Measurements from ENCODE around the gene ZFYVE1.
A peak's percentile ranks its signal among the peaks of the same experiment; 100 is the strongest.
"Not testable (repeated sequence)": the region's sequence is repeated elsewhere in the genome, so short reads cannot be mapped to it uniquely, and the experiment has no call there.

ZFYVE1 gene

DNA sequence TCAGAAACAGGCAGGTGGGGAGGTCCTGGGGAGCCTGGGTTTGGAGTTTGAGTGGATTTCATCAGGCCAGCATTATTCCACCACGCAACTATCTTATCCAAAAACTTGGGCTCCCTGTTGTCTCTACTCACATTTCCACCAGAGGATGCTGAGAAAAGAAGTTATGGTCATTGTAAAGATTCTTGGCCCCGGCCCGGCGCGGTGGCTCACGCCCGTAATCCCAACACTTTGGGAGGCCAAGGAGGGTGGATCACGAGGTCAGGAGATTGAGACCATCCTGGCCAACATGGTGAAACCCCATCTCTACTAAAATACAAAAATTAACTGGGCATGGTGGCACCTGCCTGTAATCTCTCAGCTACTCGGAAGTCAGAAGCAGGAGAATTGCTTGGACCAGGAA is 70.2 kb downstream of the ZFYVE1 start:
- not testable (repeated sequence) for DNase-seq

DNA sequence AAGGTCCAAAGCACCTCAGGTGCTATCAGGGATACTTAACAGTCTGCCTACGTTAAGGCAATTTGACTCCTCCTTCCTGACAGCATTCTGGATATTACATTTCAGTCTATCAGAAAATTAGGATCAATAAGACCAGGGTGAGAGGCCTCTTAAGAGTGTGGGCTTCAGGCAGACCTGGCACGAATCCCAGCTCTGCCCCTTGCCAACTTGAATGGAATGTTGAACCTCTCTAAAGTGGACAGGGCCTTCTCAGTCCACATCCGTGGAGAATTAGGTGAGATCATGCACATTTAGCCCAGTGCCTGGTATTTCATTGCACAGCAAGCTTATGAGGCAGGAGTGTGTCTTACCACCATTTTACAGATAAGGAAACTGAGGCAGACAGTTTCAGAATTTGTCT is 74.7 kb downstream of the ZFYVE1 start:
- DNase-seq: no peak

DNA sequence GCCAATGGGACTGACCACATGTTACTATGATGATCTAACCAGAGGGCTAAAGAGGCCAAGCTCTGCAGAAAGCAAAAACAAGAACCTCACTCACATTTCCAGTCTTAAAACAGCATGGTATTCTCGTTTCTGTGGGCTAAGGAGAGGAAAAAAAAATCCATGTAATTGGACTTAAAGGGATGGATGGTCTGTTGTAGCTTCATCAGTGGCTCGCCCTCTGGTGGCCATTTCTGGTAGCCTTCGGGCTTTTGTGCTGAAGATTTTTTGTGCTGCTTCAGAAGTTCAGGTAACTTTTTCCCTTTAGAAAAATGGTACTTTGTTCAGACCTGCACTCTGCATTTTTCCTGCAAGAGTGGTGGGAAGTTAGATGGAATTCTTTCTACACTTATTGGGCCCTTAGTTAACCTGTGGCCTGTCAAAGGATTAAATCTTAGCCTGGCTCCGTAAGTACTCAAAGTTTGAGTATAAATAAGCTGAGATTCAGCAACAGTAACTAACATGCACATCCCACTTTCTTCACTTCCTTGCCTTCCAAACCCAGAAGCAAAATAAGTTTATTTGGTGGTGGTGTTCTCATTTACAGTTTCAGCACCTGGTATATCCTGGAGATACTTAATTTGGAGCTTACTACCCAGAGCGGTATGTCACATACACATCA is 78.3 kb downstream of the ZFYVE1 start:
- DNase-seq: no peak

DNA sequence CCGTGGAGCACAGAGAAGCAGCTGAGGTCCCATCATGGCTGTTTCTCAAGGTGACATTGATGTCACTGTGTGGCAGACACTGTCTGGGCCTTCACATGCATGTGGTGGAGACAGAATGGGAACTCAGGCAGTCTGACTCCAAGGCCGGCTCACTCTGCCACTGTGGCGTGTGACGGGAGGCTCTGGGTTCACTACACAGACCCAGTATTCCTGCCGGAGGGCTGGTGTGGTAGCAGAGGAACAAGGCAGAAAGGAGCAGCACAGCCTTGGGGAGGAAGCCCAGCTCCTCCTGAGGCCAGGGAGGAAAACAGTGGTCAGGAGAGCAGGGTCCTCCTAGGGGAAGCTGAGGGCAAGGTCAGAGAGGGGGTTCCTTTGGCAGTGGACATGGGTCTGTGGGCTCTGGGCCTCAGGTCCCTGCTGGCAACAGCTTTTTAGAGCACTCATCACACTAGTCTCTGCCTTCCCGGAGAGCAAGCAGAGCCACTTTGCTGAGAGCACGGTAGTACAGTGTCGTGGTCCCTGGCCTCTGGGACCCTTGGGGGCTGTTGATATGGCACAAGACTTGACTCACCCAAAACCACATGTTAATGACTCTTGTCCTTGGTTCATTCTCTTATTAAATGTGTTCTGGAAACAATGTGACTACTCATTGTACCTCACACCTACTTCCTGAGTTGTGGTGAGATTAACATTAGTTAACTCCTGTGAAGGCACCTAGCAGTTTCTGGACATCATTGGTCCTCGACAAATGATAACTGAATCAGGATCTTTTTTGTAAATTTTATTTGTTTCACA is 79.3 kb downstream of the ZFYVE1 start:
- DNase-seq: no peak

DNA sequence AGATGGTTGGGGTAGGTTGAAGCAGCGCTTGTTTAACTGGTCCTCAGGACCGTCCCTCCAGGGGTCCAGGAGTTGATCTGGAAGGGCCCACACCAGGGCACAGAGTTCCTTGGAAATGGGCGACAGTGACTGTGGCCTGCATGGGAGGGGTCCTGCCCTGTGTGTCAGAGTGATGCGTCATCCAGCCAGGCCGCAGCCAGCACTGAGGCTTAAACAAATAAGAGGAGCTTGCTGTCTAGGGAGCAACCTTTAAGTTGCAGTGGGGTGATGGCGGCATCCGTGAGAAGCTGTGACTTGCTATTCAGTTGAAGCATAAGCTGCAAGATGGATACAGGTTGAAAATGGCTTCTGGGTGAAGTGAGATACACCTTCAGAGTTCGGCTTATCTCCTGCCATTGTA is 80.4 kb downstream of the ZFYVE1 start:
- no peak for DNase-seq

DNA sequence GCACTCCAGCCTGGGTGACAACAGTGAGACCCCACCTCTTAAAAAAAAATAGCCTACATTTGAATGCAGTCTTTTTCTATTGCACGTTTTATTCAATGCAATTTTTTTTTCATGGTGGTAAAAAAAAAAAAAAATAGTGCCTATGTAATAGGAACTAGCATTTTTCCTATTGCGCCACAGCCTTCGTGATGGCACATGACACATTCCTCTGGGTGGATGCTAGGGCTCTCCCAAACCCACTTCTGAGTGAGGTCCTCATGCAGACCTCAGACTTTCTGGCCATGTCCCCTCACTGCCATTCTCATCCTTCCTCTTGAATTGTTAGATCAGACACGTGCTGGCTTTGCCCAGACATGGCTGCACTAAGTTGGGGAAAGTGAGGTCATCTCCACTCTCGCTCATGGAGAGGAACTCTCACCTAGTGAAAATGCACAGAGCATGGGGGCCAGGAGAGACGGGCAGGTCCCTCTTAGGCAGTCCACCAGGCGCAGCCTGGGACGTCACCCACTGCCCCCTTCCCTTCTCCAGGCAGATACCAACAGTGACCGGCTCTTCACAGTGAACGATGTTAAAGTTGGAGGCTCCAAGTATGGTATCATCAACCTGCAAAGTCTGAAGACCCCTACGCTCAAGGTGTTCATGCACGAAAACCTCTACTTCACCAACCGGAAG is 81.4 kb downstream of the ZFYVE1 start:
- DNase-seq: no peak

DNA sequence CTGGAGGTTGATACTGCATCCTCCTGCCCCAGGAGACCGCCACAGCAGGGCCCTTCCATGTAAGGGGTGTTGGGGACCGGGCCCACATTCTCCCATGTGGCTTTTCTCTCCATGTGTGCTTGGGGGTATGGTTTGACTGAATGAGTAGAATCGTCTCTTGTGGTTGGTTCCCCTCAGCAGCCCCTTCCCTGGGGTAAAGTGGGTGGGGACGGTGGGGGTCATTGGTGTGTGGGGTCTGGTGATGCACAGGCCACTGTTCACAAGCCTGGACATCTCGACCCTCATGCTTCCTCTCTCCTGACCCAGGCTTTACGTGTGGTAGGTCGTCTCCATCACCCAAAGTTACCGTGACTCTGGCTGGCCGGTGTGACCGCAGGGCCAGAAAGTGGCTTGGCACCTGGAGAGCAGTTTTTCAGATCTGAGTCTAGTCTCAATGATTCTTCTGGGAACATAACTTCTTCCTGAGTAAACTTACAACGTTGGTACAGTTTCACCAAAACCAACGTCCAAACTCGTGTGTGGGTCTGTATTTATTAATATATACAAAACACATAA is 83.0 kb downstream of the ZFYVE1 start:
- no peak for DNase-seq

DNA sequence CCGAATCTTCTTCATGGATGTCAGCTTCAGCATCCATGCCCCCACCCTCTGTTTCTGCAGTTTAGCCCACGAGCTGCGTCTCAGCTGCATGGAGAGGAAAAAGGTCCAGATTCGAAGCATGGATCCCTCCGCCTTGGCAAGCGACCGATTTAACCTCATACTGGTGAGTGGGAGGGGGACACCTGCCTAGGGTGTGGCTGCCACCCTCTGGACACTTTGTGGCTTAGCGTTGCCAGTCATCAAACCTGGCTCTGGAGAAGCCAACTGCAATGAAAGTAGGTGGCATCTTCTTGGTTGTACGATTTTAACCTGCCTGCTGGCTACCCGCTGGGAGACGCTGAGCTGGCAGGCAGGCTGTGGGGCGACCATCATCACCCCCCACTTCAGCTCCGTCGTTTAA is 84.0 kb downstream of the ZFYVE1 start:
- no peak for DNase-seq

DNA sequence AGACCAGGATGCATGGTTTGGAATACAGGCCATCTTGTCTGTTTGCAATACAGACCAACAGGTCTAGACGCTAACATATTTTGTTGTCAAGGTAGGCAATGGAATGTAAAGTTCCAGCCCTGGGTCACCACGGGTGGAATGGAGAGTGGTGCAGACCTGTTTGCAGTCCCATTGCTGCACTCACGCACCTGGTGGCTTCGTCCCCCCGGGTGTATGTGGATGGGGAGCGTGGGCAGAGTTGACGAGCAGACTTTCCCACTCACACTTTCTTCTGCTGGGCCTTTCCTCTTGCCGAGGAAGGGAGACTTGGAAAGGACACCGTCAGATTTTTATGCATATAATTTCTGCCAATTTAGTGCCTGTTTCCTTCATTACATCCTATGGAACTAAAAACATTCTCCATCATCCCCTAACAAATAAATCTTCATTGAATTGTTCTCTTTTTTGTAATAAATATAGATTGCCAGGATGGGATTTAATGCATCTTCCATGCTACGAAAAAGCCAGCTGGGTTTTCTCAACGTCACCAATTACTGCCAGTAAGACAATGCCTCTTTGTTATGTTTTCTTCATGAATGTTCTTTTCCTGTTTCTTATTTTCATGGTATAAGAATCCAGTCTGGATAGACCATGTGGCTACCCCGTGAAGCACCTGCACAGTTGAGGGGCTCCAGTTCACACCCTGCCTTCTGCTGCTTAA is 85.5 kb downstream of the ZFYVE1 start:
- DNase-seq: no peak

DNA sequence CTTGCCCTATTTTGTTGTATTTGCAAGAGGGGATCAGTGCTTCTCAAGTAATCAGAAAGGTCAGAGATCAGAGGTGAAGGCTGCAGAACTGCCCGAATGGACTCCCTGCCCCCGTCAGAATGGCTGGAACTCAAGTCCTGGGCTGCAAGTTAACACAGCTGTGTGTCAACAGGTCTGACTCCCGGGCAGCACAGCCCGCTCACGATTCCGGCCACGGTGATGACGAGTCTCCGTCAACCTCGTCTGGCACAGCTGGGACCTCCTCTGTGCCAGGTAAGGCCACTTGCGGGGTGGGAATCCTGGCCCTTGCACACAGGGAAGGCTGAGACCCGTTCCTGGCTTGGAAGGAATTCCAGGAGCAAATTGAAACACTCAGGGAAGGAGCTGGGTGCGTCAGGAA is 87.3 kb downstream of the ZFYVE1 start:
- DNase-seq: no peak

DNA sequence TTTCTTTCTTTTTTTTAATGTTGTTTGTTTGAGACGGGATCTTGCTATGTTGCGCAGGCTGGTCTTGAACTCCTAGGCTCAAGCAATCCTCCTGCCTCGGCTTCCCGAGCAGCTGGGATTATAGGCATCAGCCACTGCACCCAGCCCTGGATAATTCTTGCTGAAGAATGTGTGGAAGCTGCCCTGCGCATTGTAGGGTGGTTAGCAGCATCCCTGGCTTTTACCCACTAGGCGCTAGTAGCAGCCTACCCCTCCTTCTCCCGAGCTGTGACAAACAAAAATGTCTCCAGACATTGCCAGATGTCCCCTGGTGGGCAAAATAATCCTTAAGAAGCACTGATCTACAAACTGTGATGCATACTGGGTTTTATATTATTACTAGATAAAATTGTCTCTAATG is 94.0 kb downstream of the ZFYVE1 start:
- no peak for DNase-seq

DNA sequence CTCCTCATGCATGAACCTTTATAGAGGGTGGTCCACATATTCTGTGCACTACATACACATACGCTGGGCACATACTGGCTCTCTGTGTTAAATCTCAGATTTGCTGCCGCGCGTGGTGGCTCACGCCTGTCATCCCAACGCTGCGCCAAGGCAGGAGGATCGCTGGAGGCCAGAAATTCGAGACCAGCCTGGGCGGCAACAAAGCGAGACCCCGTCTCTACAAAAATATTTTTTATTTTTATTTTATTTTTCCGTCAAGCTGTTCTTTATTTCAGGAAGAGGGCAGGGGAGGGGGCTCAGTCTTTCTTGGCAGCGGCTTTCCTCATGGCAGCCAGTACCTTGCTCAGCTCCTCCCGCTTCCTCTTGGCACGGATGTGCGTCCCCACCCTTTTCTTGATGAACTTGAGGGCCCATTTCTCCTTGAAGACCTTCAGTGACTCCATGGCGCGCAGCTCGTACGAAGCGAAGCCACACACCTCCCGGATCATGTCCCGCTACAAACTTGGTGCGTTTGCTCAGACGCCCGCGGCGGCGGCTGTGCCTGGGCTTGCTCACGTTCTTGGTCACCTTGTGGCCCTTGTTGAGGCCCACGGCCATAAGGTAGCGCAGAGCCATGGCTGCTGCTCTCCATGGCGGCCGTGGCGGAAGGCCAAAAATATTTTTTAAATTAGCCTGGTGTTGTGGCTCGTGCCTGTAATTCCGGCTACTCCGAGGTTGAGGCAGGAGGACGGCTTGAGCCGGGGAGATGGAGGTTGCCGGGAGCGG is 97.4 kb downstream of the ZFYVE1 start:
- DNase-seq: no peak

DNA sequence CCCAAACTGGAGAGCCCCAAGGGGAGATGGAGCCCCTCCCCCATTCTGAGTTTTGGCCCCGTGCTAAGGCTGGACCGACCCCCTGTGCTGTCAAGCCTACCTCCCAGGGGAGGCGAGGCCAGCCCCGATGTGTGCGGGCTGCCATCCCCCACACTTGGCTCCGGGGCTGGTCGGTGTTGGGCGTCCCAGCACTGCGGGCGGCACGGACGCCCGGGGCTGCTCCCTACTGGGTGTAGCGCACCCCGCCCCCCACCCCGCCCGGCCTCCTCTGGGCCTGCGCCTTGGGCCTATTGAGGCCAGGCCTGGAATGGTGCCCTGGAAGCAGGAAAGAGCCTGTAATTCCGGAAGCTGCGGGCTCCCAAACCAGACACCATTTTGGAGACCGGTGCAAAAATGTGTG is 98.0 kb downstream of the ZFYVE1 start:
- DNase-seq: no peak

DNA sequence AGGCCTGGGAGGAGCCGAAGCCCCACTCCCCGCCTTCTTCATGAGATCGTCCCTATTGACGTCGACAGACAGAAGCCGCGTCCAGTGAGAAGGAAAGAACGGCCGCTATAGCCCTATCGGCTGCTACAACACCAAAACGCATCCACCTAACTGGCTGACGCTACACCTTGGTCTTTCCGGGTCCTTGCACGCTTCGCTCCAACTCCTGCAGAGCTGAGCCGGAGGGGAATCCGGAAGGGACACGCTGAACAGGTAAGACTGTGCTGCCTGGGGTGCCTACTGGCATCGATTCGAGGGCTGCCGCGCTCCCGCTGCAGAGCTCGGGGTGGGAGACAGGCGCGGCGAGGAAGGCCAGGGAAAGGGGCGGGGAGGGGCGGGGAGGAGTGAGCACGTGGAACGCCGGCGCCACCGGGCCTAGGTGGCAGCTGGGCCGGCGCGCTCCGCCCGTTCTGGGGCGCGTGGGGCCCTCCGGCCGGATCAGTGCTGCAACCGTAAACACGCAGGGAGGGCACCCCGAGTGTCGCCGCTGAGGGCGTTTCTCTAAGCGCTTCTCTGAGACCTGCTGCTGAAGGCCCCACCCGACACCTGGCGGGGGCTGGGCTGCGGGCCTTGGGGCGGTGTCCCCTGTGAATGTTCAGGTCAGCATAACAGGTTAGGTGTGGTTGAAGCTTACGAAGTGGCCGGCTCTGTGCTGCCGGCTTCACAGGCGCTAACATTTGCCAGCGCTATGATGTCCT is 100.4 kb downstream of the ZFYVE1 start, which contains the start of gene DCAF4:
Gene DCAF4, plus strand, starts transcription at position 173 of the 737 bp plus-strand sequence. CDS start 11,515 bp downstream, outside the sequence.
- peak; percentile 63 for DNase-seq

DNA sequence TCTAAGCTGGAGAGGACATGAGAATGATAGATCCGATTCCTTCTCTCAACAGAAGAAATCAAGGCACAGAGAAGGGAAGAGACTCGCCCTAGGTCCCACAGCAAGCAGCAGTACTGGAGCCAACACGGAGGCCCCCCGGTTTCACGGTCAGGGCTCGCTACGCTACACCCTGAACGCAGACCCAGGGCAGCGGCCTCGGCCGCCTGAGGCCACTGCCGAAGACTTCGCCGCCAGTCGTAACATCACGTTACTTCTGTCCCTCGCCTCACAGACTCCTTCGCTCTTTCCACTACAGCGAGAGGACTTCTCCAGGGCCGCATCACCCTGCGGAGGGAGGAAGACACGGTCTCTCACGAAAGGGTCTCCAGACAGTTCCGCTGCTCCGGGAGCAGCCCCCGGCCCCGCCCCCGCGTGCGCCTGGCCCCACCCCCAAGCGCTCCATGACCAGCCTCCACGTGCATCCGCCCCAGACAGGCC is 101.1 kb downstream of the ZFYVE1 start:
- DNase-seq: no peak

DNA sequence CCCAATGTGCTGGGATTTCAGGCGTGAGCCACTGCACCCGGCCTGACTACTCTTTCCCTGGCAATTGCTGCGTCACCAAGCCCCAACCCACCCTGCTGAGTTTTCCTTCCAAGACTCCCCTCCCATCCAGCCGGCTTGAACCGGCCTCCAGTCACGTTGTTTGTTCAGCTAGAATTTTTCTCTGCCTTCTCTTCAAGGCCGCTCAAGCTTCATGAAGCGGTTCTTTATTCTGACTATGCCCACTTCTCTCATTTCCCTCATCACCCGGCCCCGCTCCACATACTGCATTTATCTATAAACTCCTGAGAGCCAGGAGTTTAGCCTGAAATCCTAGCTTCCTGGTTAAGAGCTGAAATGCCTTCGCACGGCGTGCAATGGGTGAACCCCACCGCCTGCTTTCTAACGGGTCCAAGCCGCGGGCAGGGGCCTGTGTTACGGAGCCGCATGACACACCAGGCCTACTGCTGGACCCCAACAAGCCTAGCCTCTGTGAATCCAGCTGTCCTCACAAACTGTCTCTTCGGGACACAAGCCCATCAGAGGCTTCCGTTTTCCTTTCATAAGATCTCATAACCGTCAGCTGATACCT is 101.6 kb downstream of the ZFYVE1 start:
- no peak for DNase-seq

DNA sequence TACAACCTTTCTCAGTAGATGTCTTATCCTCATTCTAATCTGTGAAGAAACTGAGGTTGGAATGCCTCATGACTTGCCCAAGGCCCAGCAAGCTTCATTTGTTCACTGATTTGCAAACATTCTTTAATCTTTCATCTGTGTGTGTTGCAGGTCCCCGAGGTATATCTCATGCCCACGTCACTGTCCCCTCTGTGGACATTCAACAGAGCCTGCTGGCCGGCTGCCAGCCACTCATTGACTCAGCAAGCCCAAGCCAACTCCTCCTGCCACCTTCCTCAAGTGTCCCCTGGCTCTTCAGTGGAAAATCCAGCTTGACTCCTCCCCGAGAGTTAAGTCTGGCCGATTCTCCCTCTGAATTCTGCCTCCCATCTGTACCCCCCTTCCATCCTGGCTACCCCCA is 102.6 kb downstream of the ZFYVE1 start:
- DNase-seq: no peak

DNA sequence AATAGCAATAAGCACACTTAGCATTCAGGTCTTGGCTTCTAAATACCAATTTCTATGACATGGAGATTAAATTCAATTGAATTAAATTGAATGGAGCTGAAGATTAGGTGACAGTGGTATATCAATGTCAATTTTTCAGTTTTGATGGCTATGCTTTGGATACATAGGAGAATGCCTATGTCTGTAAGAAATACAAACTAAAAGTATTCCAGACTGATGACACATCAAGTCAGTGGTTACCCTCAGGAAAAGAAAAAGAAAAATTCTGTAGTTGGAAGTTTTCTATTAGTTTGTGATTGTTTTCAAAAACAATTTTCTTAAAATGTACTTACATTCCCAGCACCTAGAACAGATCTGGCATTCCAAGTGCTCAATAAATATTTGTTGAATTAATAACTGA is 105.5 kb downstream of the ZFYVE1 start:
- no peak for DNase-seq

DNA sequence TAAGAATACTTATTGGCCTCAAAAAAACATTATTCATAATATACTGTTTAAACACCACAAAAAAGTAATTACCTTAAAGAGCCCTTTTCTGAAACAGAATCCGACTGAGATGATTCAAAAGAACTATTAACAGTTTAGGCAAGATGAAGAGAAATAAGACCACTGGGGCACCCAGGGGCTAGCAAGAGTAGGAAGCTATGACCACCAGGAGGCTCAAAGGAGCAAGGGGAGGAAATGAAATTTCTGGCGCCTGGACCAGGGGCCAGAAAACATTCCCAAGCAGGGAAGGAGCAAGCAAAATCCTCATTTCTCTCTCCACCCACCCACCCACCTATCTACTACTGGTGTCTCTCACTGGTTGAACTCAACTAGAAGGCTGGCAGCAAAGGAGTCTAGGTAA is 106.9 kb downstream of the ZFYVE1 start:
- no peak for DNase-seq

Measured in NCI-H1436 treated with DMSO at 0.1 percent for 48 hours (cell line).